GM12892 (cell line): ENCODE results near the gene LIMA1.

Experiments
- POLR2A ChIP-seq: IDR thresholded peaks from 2 replicates; pipeline ENCODE4 v1.6.1; 2011; ENCODE audit warnings: low read depth, low read length, control low read depth
- POLR2AphosphoS5 ChIP-seq: IDR thresholded peaks from 2 replicates; pipeline ENCODE4 v1.6.1; 2011; ENCODE audit warnings: low read depth, low read length, control low read depth
- TAF1 ChIP-seq: IDR thresholded peaks from 2 replicates; pipeline ENCODE4 v1.6.1; 2011; ENCODE audit warnings: low read depth, mild to moderate bottlenecking, control low read depth, low read length, borderline replicate concordance

DNA sequence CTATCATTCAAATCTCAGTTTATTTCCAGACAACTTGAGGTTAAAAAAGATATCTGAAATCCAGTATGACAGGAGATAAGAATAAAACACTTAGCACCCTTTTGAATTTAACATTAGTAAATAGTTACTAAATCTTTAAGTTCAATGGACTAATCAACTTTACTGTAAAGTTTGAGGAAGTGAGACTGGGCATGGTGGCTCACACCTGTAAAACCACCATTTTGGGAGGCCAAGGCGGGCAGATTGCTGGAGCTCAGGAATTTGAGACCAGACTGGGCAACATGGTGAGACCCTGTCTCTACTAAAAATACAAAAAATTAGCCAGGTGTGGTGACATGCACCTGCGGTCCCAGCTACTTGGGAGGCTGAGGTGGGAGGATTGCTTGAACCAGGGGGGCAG, 75.9 kb downstream of the LIMA1 start:
- no peak for TF ChIP-seq POLR2A
- TF ChIP-seq POLR2AphosphoS5 = no peak
- no peak for TF ChIP-seq TAF1
